MM.1S (cell line): ENCODE results near the gene ODAD4.

Experiments used
- DNase-seq: peaks from one replicate; pipeline ENCODE4 v3.0.0-alpha.2; 2015
- H2AFZ ChIP-seq: fragments of 300-600 bp; sonication (generic); 2 replicates; pipeline ENCODE4 v1.6.0; 2016; ENCODE audit warnings: antibody characterized with exemption, low read length
- H3F3A ChIP-seq: fragments of 300-600 bp; sonication (generic); 2 replicates; pipeline ENCODE4 v1.6.1; 2016; ENCODE audit warnings: mild to moderate bottlenecking, antibody characterized with exemption, low read length, moderate library complexity, mixed read lengths; ENCODE audit not compliant: insufficient read depth
- H3K27ac ChIP-seq: fragments of 300-600 bp; sonication (generic); 2 replicates; pipeline ENCODE4 v1.5.1; 2016; ENCODE audit warnings: mild to moderate bottlenecking, low read length
- H3K27me3 ChIP-seq: fragments of 300-600 bp; sonication (generic); replicated peaks from 2 replicates; pipeline ENCODE4 v1.6.0; 2016; ENCODE audit warnings: low read length; ENCODE audit not compliant: insufficient read depth
- H3K36me3 ChIP-seq: fragments of 300-600 bp; sonication (generic); replicated peaks from 2 replicates; pipeline ENCODE4 v1.6.1; 2016; ENCODE audit warnings: mild to moderate bottlenecking, low read length, mixed read lengths; ENCODE audit not compliant: insufficient read depth
- H3K4me1 ChIP-seq: fragments of 300-600 bp; sonication (generic); 2 replicates; pipeline ENCODE4 v1.6.1; 2016; ENCODE audit warnings: low read length, mixed read lengths
- H3K4me2 ChIP-seq: fragments of 300-600 bp; sonication (generic); 2 replicates; pipeline ENCODE4 v1.6.0; 2016; ENCODE audit warnings: low read depth, low read length
- H3K4me3 ChIP-seq: fragments of 300-600 bp; sonication (generic); 2 replicates; pipeline ENCODE4 v1.5.1; 2016; ENCODE audit warnings: low read length, mixed read lengths
- H3K79me2 ChIP-seq: fragments of 300-600 bp; sonication (generic); 2 replicates; pipeline ENCODE4 v1.6.1; 2016; ENCODE audit warnings: mixed run types, low read length, mixed read lengths
- H3K9ac ChIP-seq: fragments of 300-600 bp; sonication (generic); 2 replicates; pipeline ENCODE4 v1.6.1; 2016; ENCODE audit warnings: low read length, mixed read lengths
- H3K9me2 ChIP-seq: fragments of 300-600 bp; sonication (generic); replicated peaks from 2 replicates; pipeline ENCODE4 v1.6.1; 2016; ENCODE audit warnings: mild to moderate bottlenecking, low read length, mixed read lengths; ENCODE audit not compliant: insufficient read depth
- H3K9me3 ChIP-seq: fragments of 300-600 bp; sonication (generic); replicated peaks from 2 replicates; pipeline ENCODE4 v1.6.1; 2016; ENCODE audit warnings: mild to moderate bottlenecking, low read length, mixed read lengths; ENCODE audit not compliant: insufficient read depth
- H4K20me1 ChIP-seq: fragments of 300-600 bp; sonication (generic); 2 replicates; pipeline ENCODE4 v1.6.1; 2016; ENCODE audit warnings: mild to moderate bottlenecking, low read length, moderate library complexity, mixed read lengths; ENCODE audit not compliant: insufficient read depth
- EZH2 ChIP-seq: fragments of 300-600 bp; sonication (generic); optimal IDR thresholded peaks from 2 replicates; pipeline ENCODE3; 2017; ENCODE audit warnings: low read depth, mild to moderate bottlenecking, antibody characterized with exemption, low read length, mixed read lengths
- EZH2phosphoT487 ChIP-seq: fragments of 300-600 bp; sonication (generic); IDR thresholded peaks from 2 replicates; pipeline ENCODE4 v1.6.1; 2018; ENCODE audit warnings: antibody characterized with exemption, low read length
- TF ChIP-seq, protein P1 (sequence below): fragments of 300-600 bp; sonication (generic); IDR thresholded peaks from 2 replicates; pipeline ENCODE4 v1.5.1; 2016; ENCODE audit warnings: antibody characterized with exemption, low read length, mixed read lengths

Gene ODAD4

DNA sequence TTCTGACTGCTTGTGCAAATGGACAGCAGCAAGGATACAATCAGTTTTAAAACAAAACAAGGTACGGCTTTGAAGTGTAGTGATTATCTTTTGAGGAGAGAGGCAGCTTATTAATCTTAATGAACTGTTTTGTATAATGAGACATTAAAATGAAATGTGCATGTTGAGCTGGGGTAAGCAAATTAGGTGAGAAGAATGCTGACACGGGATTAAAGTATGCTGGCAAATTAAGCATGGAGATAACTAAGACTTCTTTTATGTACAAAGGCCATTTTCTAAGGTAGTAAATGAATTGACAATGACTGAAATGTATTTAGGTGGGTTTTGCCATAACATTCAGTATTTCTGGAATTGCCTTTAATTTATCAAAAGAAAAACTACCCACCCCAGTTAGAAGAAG lies 68.1 kb downstream of the ODAD4 start:
- no peaks in the 10 kb centered on the region for H3K9me3 ChIP-seq
- no peaks in the 10 kb centered on the region for H3K9me2 ChIP-seq
- peak overlapping the region; percentile 82; the same call in 1 of the 2 replicates for H3K27ac ChIP-seq
- H3K4me2 ChIP-seq, result no peak overlapping the region
- no peak overlapping the region for H3K4me3 ChIP-seq
- no peak overlapping the region for H3K9ac ChIP-seq
- H3K4me1 ChIP-seq, result peaks cover 64% of the 10 kb centered on the region
- peaks cover 62% of the 10 kb centered on the region for H3K79me2 ChIP-seq
- H4K20me1 ChIP-seq, result no peaks in the 10 kb centered on the region
- no peak for DNase-seq
- peaks cover 33% of the 10 kb centered on the region for H3F3A ChIP-seq
- H2AFZ ChIP-seq, result no peak overlapping the region
- H3K27me3 ChIP-seq, result no peaks in the 10 kb centered on the region
- TF ChIP-seq, protein P1, sequence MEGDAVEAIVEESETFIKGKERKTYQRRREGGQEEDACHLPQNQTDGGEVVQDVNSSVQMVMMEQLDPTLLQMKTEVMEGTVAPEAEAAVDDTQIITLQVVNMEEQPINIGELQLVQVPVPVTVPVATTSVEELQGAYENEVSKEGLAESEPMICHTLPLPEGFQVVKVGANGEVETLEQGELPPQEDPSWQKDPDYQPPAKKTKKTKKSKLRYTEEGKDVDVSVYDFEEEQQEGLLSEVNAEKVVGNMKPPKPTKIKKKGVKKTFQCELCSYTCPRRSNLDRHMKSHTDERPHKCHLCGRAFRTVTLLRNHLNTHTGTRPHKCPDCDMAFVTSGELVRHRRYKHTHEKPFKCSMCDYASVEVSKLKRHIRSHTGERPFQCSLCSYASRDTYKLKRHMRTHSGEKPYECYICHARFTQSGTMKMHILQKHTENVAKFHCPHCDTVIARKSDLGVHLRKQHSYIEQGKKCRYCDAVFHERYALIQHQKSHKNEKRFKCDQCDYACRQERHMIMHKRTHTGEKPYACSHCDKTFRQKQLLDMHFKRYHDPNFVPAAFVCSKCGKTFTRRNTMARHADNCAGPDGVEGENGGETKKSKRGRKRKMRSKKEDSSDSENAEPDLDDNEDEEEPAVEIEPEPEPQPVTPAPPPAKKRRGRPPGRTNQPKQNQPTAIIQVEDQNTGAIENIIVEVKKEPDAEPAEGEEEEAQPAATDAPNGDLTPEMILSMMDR, result no peak
- TF ChIP-seq EZH2 (no peak), EZH2phosphoT487 (no peak)
- H3K36me3 ChIP-seq, result peaks cover 7% of the 10 kb centered on the region; the same call in 1 of the 2 replicates

DNA sequence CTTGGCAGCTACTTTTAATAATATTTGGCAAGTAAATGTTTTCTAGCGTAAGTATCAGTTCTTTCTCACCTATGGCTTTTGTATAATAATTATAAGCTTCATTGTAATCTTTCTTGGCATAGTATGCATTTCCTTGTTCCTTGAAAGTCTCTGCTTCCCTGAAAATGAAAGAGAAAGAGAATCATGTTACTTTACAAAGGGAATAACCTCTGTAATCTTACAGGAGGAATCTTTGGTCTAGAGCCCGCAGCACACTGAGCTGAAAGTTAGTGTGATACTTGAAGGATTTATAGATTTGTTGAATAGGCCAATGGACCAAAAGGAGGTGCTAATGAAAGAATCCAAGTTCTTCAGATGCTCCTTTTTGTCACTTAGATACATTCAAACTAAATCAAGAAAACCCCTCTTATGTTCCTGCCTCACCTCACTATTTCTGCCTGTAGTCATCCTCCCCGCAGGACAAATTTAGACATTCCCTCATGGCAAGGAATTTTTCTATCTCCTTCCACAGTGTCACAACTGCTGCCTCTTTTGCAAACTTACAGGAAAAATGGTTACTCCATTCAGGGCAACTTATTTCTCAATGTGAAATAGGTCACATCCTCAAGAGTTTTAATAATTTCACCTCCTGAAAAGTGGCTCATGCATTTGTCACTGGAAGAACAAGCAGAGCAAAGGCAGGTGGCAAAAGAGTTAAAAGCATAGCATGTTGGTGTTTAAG lies 70.2 kb downstream of the ODAD4 start:
- Histone ChIP-seq H3K79me2 (peaks cover 68% of the 10 kb centered on the region), H3K9ac (no peak overlapping the region), H3K27ac (no peak overlapping the region), H3K4me1 (peaks cover 54% of the 10 kb centered on the region), H4K20me1 (peaks cover 9% of the 10 kb centered on the region; the same call in 1 of the 2 replicates), H3K4me2 (no peak overlapping the region), H3K4me3 (no peak overlapping the region), H3K9me2 (no peaks in the 10 kb centered on the region), H3K36me3 (peaks cover 3% of the 10 kb centered on the region; the same call in 1 of the 2 replicates), H2AFZ (no peak overlapping the region), H3F3A (peaks cover 30% of the 10 kb centered on the region), H3K27me3 (no peaks in the 10 kb centered on the region), H3K9me3 (no peaks in the 10 kb centered on the region)
- DNase-seq, result no peak
- TF ChIP-seq EZH2phosphoT487 (no peak), EZH2 (no peak)
- TF ChIP-seq, protein P1, result no peak

DNA sequence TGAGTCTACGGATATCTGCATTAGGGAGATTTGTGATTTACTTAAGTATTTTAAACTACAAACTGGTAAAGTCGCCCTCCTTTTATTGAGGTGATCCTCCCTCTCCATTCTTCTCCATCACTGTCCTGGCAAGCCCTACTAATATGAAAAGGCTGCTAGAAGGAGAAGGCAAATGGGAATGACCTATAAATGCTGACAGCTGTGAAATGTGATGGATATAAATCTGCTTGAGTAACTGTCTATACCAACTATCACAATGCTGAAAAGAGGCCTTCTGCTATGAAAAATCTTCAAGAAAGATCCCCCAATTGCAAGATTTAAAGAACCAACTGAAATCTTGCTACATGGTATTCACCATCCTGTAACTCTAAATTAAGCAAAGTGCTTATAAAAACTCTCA lies 71.3 kb downstream of the ODAD4 start:
- peaks cover 45% of the 10 kb centered on the region for H3K4me1 ChIP-seq
- no peak overlapping the region for H3K4me3 ChIP-seq
- no peak overlapping the region for H2AFZ ChIP-seq
- peaks cover 19% of the 10 kb centered on the region for H3F3A ChIP-seq
- H3K4me2 ChIP-seq, result peak overlapping the region; percentile 27; the same call in 1 of the 2 replicates
- H3K79me2 ChIP-seq, result peaks cover 78% of the 10 kb centered on the region
- no peaks in the 10 kb centered on the region for H3K27me3 ChIP-seq
- no peaks in the 10 kb centered on the region for H3K9me3 ChIP-seq
- peaks cover 9% of the 10 kb centered on the region; the same call in 1 of the 2 replicates for H4K20me1 ChIP-seq
- peaks cover 3% of the 10 kb centered on the region; the same call in 1 of the 2 replicates for H3K36me3 ChIP-seq
- peak overlapping the region; percentile 13; the same call in 1 of the 2 replicates for H3K27ac ChIP-seq
- H3K9ac ChIP-seq, result no peak overlapping the region
- DNase-seq, result no peak
- TF ChIP-seq EZH2 (no peak), EZH2phosphoT487 (no peak)
- TF ChIP-seq, protein P1, result no peak
- H3K9me2 ChIP-seq, result no peaks in the 10 kb centered on the region
